K562 (cell line): ENCODE measurements around the gene ANGPTL7. TPM values are rescaled to one million over a fixed set of nuclear protein-coding genes. Genes with fewer than 3 reads are reported as not detected.

ENCODE experiments used
- ADNP ChIP-seq: fragments of 200-800 bp; sonication (Bioruptor generic); IDR thresholded peaks from 2 replicates; pipeline ENCODE4 v1.6.1; 2016; ENCODE audit warnings: missing genetic modification characterization, missing compliant biosample characterization
- CBFB ChIP-seq: sonication (generic); formaldehyde crosslinking; IDR thresholded peaks from 2 replicates; pipeline ENCODE4 v1.4.0; 2020; ENCODE audit warnings: mild to moderate bottlenecking, missing genetic modification reagents
- CEBPG ChIP-seq, 3 experiments: fragments of 200-800 bp in 1 of 3; sonication (Bioruptor generic) in 1 of 3; sonication (generic) in 1 of 3; formaldehyde crosslinking in 1 of 3; IDR thresholded peaks in 2 of 3; conservative IDR thresholded peaks in 1 of 3; 2 replicates each; pipeline versions ENCODE4 v1.6.1 to v1.8.0; 2016 to 2022; ENCODE audit warnings: missing compliant biosample characterization in 2 of 3, missing genetic modification characterization in 2 of 3, mild to moderate bottlenecking in 1 of 3, missing genetic modification reagents in 1 of 3
- JUN ChIP-seq, 2 experiments: sonication (generic) in 1 of 2; formaldehyde crosslinking in 1 of 2; IDR thresholded peaks; 2 replicates each; pipeline versions ENCODE4 v1.6.1 to v1.8.0; 2012 to 2022; ENCODE audit warnings: borderline replicate concordance in 2 of 2, mild to moderate bottlenecking in 2 of 2, improper control_type of control experiment in 1 of 2, low read depth in 1 of 2, low read length in 1 of 2, missing genetic modification reagents in 1 of 2
- NR1H2 ChIP-seq: sonication (generic); formaldehyde crosslinking; IDR thresholded peaks from 2 replicates; pipeline ENCODE4 v1.4.0; 2020; ENCODE audit warnings: mild to moderate bottlenecking, missing genetic modification reagents
- PHB ChIP-seq: fragments of 250-450 bp; sonication (Bioruptor Pico); IDR thresholded peaks from 2 replicates; pipeline ENCODE4 v1.5.0; 2021
- ZBTB34 ChIP-seq: fragments of 250-450 bp; sonication (Bioruptor Pico); IDR thresholded peaks from 2 replicates; pipeline ENCODE4 v1.8.0; 2021; ENCODE audit warnings: mild to moderate bottlenecking, moderate library complexity
- ZNF121 ChIP-seq: sonication (generic); formaldehyde crosslinking; conservative IDR thresholded peaks from 2 replicates; pipeline ENCODE4 v1.8.0; 2022; ENCODE audit warnings: missing genetic modification reagents
- ZNF589 ChIP-seq: fragments of 200-800 bp; sonication (Bioruptor generic); IDR thresholded peaks from 2 replicates; pipeline ENCODE4 v1.6.1; 2016; ENCODE audit warnings: low read depth, missing genetic modification characterization, missing compliant biosample characterization
- ZNF717 ChIP-seq: fragments of 250-450 bp; sonication (Bioruptor Pico); IDR thresholded peaks from 2 replicates; pipeline ENCODE4 v1.5.0; 2021
- polyA plus RNA-seq, 8 experiments: library from polyadenylated mRNA; depleted of rRNA in 4 of 8; stranded (reverse) in 5 of 8; unstranded in 3 of 8; fragments of >200 nt; fragmentation: Nextera tagmentation in 2 of 8; fragmentation: Illumina TruSeq in 1 of 8; extraction: Ambion mirVana in 2 of 8; extraction: Trizol in 1 of 8; gene quantifications; 2 replicates each; pipeline versions ENCODE4 v1.2.1 to v1.2.3, GENCODE V29; 2011 to 2014; ENCODE audit warnings: inconsistent platforms in 1 of 8, missing spikeins in 1 of 8
- total RNA-seq, 7 experiments: library from RNA; depleted of rRNA in 6 of 7; stranded (reverse); fragments of >200 nt in 6 of 7; fragmentation: Illumina TruSeq in 2 of 7; extraction: Trizol in 2 of 7; gene quantifications; 2 replicates each; pipeline versions ENCODE4 v1.2.1 to v1.2.3, GENCODE V29; 2011 to 2021; ENCODE audit warnings: low replicate concordance in 1 of 7
- TF ChIP-seq, protein P1 (sequence below), 2 experiments: IDR thresholded peaks in 1 of 2; conservative IDR thresholded peaks in 1 of 2; 2 replicates each; pipeline ENCODE4 v1.6.1; 2016; ENCODE audit warnings: low read depth in 2 of 2, mild to moderate bottlenecking in 1 of 2, missing compliant biosample characterization in 1 of 2, missing genetic modification characterization in 1 of 2, moderate library complexity in 1 of 2
- TF ChIP-seq, protein P2 (sequence below): sonication (generic); formaldehyde crosslinking; IDR thresholded peaks from 2 replicates; pipeline ENCODE4 v1.8.0; 2022; ENCODE audit warnings: mild to moderate bottlenecking, missing genetic modification reagents

Gene ANGPTL7
- total and polyA plus RNA-seq, 9 of the 15 experiments (the other 6 are each of a cell fraction or from before 2014, with no cell fraction given), result not detected

DNA sequence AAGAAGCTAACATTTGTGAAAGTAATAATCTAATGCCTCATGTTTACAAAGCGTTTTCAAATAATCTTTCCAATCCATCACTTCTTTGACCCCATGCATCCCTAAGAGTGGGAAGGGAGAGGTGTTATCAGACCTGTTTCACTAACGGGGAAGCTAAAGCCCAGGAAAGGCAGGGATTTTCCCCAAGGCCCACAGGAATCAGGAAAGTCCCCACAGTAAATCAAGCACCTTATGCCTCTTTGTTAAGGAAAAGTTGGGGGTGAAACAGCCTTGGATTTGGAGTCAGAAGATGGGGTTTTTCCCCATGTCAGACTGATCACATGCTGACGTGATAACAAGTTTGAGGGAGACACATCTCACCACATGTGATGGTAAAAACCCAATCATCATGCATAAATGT lies 20.0 kb upstream of the ANGPTL7 start (continued):
- no peak for TF ChIP-seq ZNF121 (CRISPR knock-in tag)
- TF ChIP-seq, protein P1, sequence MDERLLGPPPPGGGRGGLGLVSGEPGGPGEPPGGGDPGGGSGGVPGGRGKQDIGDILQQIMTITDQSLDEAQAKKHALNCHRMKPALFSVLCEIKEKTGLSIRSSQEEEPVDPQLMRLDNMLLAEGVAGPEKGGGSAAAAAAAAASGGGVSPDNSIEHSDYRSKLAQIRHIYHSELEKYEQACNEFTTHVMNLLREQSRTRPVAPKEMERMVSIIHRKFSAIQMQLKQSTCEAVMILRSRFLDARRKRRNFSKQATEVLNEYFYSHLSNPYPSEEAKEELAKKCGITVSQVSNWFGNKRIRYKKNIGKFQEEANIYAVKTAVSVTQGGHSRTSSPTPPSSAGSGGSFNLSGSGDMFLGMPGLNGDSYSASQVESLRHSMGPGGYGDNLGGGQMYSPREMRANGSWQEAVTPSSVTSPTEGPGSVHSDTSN (CRISPR knock-in tag; IDR thresholded peaks at IDR 0.05; ENCODE audit: low read depth), result no peak
- TF ChIP-seq, protein P1 (tag; conservative IDR thresholded peaks at IDR 0.05; ENCODE audit: low read depth), result no peak
- TF ChIP-seq, protein P2, sequence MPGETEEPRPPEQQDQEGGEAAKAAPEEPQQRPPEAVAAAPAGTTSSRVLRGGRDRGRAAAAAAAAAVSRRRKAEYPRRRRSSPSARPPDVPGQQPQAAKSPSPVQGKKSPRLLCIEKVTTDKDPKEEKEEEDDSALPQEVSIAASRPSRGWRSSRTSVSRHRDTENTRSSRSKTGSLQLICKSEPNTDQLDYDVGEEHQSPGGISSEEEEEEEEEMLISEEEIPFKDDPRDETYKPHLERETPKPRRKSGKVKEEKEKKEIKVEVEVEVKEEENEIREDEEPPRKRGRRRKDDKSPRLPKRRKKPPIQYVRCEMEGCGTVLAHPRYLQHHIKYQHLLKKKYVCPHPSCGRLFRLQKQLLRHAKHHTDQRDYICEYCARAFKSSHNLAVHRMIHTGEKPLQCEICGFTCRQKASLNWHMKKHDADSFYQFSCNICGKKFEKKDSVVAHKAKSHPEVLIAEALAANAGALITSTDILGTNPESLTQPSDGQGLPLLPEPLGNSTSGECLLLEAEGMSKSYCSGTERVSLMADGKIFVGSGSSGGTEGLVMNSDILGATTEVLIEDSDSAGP (CRISPR knock-in tag), result no peak
- TF ChIP-seq JUN (IDR thresholded peaks at IDR 0.05; ENCODE audit: borderline replicate concordance, low read depth, low read length), result no peak
- TF ChIP-seq JUN (CRISPR knock-in tag; IDR thresholded peaks at IDR 0.05; ENCODE audit: borderline replicate concordance), result no peak
- TF ChIP-seq ZNF589 (CRISPR knock-in tag), result no peak
- TF ChIP-seq CBFB (CRISPR knock-in tag), result no peak
- TF ChIP-seq ADNP (tag), result no peak
- no peak for TF ChIP-seq PHB
- TF ChIP-seq NR1H2 (CRISPR knock-in tag), result no peak
- no peak for TF ChIP-seq ZNF717 (CRISPR knock-in tag)
- no peak for TF ChIP-seq CEBPG (CRISPR knock-in tag; IDR thresholded peaks at IDR 0.05)
- no peak for TF ChIP-seq CEBPG (tag; conservative IDR thresholded peaks at IDR 0.05 in 1 of 2, IDR thresholded peaks at IDR 0.05 in 1 of 2)
- no peak for TF ChIP-seq ZBTB34 (CRISPR knock-in tag)
